B cell (primary cell): Measurements from ENCODE around the gene FAM151A. TPM values are rescaled to one million over a fixed set of nuclear protein-coding genes. Genes with fewer than 3 reads are reported as not detected.

ENCODE experiments used
- ATAC-seq: fragments of 200-7000 bp; cut with Tn5 transposase; one replicate; pipeline ENCODE4 v1.10.0; 2021; ENCODE audit warnings: low read depth, mild to moderate bottlenecking, moderate number of reproducible peaks, moderate library complexity
- CTCF ChIA-PET: fragments of 350-600 bp; sonication (Branson Sonifier 250); formaldehyde crosslinking; loops from one replicate; lab custom pipeline; 2021; ENCODE audit warnings: antibody characterized with exemption, inconsistent platforms; lab: Charles Lee
- POLR2A ChIA-PET: fragments of 350-600 bp; sonication (Branson Sonifier 250); formaldehyde crosslinking; loops from one replicate; lab custom pipeline; 2021; ENCODE audit warnings: antibody characterized with exemption; lab: Charles Lee
- DNase-seq: peaks from one replicate; pipeline ENCODE4 v3.0.0; 2013
- H2AFZ ChIP-seq: 2 replicates; pipeline ENCODE4 v1.6.1; 2012; ENCODE audit warnings: mild to moderate bottlenecking, low read depth, low read length; ENCODE audit not compliant: insufficient read depth, poor library complexity, severe bottlenecking
- H3K27ac ChIP-seq, 2 donors: 1 replicate in 1 of 2; 2 replicates in 1 of 2; pipeline ENCODE4 v1.5.1; 2012 to 2013; ENCODE audit warnings: low read length in 2 of 2, mild to moderate bottlenecking in 2 of 2, moderate library complexity in 1 of 2
- H3K27me3 ChIP-seq, 4 experiments: fragments of 200-600 bp in 1 of 4; sonication (generic) in 1 of 4; replicated peaks in 1 of 4; 1 replicate in 2 of 4; 2 replicates in 2 of 4; pipeline versions ENCODE4 v1.6.1 to v1.7.0; 2013 to 2016; ENCODE audit warnings: low read length in 3 of 4, mild to moderate bottlenecking in 2 of 4, mixed read lengths in 1 of 4, moderate library complexity in 1 of 4; ENCODE audit not compliant: insufficient read depth in 4 of 4, control insufficient read depth in 3 of 4; ENCODE audit errors: control extremely low read depth in 1 of 4
- H3K36me3 ChIP-seq, 2 experiments: replicated peaks in 1 of 2; 1 replicate in 1 of 2; 2 replicates in 1 of 2; pipeline versions ENCODE4 v1.6.1 to v1.7.1; 2013; ENCODE audit warnings: low read length in 1 of 2; ENCODE audit not compliant: insufficient read depth in 2 of 2, control insufficient read depth in 1 of 2; ENCODE audit errors: control extremely low read depth in 1 of 2, extremely low read depth in 1 of 2
- H3K4me1 ChIP-seq, 2 donors: fragments of 200-600 bp in 1 of 2; sonication (generic) in 1 of 2; 1 replicate in 1 of 2; 2 replicates in 1 of 2; pipeline versions ENCODE4 v1.5.1 to v1.6.1; 2013 to 2017; ENCODE audit warnings: low read length in 2 of 2; ENCODE audit not compliant: control insufficient read depth in 2 of 2, insufficient read depth in 2 of 2
- H3K4me2 ChIP-seq: replicated peaks from 2 replicates; pipeline ENCODE3; 2012; ENCODE audit warnings: mild to moderate bottlenecking, low read depth, low read length; ENCODE audit not compliant: poor library complexity, severe bottlenecking
- H3K4me3 ChIP-seq, 5 experiments: fragments of 200-600 bp in 1 of 5; sonication (generic) in 1 of 5; 1 replicate in 3 of 5; 2 replicates in 2 of 5; pipeline versions ENCODE4 v1.5.1 to v1.7.0; 2011 to 2016; ENCODE audit warnings: low read length in 4 of 5, mild to moderate bottlenecking in 4 of 5, low read depth in 2 of 5, control low read depth in 1 of 5, moderate library complexity in 1 of 5; ENCODE audit not compliant: insufficient read depth in 1 of 5; ENCODE audit errors: control extremely low read depth in 1 of 5, extremely low read depth in 1 of 5
- H3K79me2 ChIP-seq: fragments of 200-600 bp; sonication (generic); one replicate; pipeline ENCODE4 v1.6.0; 2016; ENCODE audit warnings: low read length; ENCODE audit not compliant: control insufficient read depth, insufficient read depth
- H3K9ac ChIP-seq: fragments of 200-600 bp; sonication (generic); 2 replicates; pipeline ENCODE4 v1.6.1; 2017; ENCODE audit warnings: mild to moderate bottlenecking, low read length, moderate library complexity
- H3K9me3 ChIP-seq, 3 donors: one replicate each; pipeline versions ENCODE4 v1.6.1 to v1.7.1; 2013; ENCODE audit warnings: low read length in 2 of 3; ENCODE audit not compliant: control insufficient read depth in 2 of 3, insufficient read depth in 1 of 3; ENCODE audit errors: control extremely low read depth in 1 of 3
- H4K20me1 ChIP-seq: 2 replicates; pipeline ENCODE4 v1.6.0; 2012; ENCODE audit warnings: mild to moderate bottlenecking, low read length; ENCODE audit not compliant: insufficient read depth, control insufficient read depth, poor library complexity, severe bottlenecking
- H3K27ac Mint-ChIP-seq: one replicate; pipeline ENCODE4 v1.8.0; 2021; ENCODE audit warnings: mixed read lengths
- H3K27me3 Mint-ChIP-seq: one replicate; pipeline ENCODE4 v1.8.0; 2021; ENCODE audit warnings: mixed read lengths
- H3K4me1 Mint-ChIP-seq: one replicate; pipeline ENCODE4 v1.8.0; 2021; ENCODE audit warnings: mixed read lengths
- H3K4me3 Mint-ChIP-seq: one replicate; pipeline ENCODE4 v1.8.0; 2021; ENCODE audit warnings: mixed read lengths
- H3K9me3 Mint-ChIP-seq: one replicate; pipeline ENCODE4 v1.8.0; 2022; ENCODE audit warnings: mixed read lengths; ENCODE audit not compliant: insufficient read depth
- CTCF ChIP-seq: fragments of 200-600 bp; IDR thresholded peaks from one replicate; pipeline ENCODE4 v1.8.0; 2022; ENCODE audit warnings: antibody characterized with exemption, mild to moderate bottlenecking
- EZH2 ChIP-seq: IDR thresholded peaks from 2 replicates; pipeline ENCODE4 v1.6.1; 2012; ENCODE audit warnings: borderline replicate concordance, low read depth, mild to moderate bottlenecking, moderate library complexity, low read length; ENCODE audit not compliant: insufficient read depth, poor library complexity, severe bottlenecking
- WGBS: methylation state at CpG from one replicate; pipeline ENCODE4 v1.1.5; 2013; ENCODE audit warnings: missing lambda C conversion rate; ENCODE audit not compliant: insufficient coverage; 5-methylcytosine and 5-hydroxymethylcytosine counted together
- intact Hi-C: fragments of 100-400 bp; cut with micrococcal nuclease; formaldehyde crosslinking; loops from one replicate; pipeline ENCODE4 v1.10.0; 2022
- polyA plus RNA-seq: library from polyadenylated mRNA; depleted of rRNA; stranded (reverse); fragments of >200 nt; gene quantifications from 2 replicates; pipeline ENCODE4 v1.2.3, GENCODE V29; 2012
- total RNA-seq, 2 donors: library from RNA; stranded (reverse); fragments of 120-200 nt in 1 of 2; gene quantifications; 1 replicate in 1 of 2; 2 replicates in 1 of 2; pipeline versions ENCODE4 v1.2.3 to v1.2.4, GENCODE V29; 2013 to 2022

The FAM151A gene
- total and polyA plus RNA-seq, 2 donors (not counting 1 experiment from before 2014, with no cell fraction given), result not detected

GRCh38 chr1:54582566-54583306, 40.6 kb downstream of the FAM151A start:
- H3K4me1 ChIP-seq, result no peaks in the 10 kb centered on the region
- H3K27ac Mint-ChIP-seq, result no peak overlapping the region
- no peaks in the 10 kb centered on the region for H3K36me3 ChIP-seq
- no peak for DNase-seq
- H4K20me1 ChIP-seq, result no peaks in the 10 kb centered on the region
- 92% methylated on average over 18 of the region's 19 CpGs for whole genome bisulfite sequencing
- ChIA-PET POLR2A (no interaction called here), CTCF (interaction anchor here (1.0 kb wide), 1 partner anchor 9 kb away, joined by 3 read pairs; no protein-coding TSS in a partner anchor)
- no peak overlapping the region for H3K4me3 ChIP-seq
- no peaks in the 10 kb centered on the region for H3K27me3 ChIP-seq
- H2AFZ ChIP-seq, result no peak overlapping the region
- H3K4me1 Mint-ChIP-seq, result no peaks in the 10 kb centered on the region
- H3K27ac ChIP-seq, result no peak overlapping the region
- TF ChIP-seq CTCF (no peak), EZH2 (no peak)
- no peaks in the 10 kb centered on the region for H3K79me2 ChIP-seq
- H3K27me3 Mint-ChIP-seq, result no peaks in the 10 kb centered on the region
- intact Hi-C loops, result no loop called here
- H3K4me3 Mint-ChIP-seq, result no peak overlapping the region
- ATAC-seq, result no peak
- H3K9me3 ChIP-seq, result no peaks in the 10 kb centered on the region
- no peak overlapping the region for H3K9ac ChIP-seq
- no peak overlapping the region for H3K4me2 ChIP-seq
- no peaks in the 10 kb centered on the region for H3K9me3 Mint-ChIP-seq

GRCh38 chr1:54581621-54582035, 41.7 kb downstream of the FAM151A start:
- WGBS, result 90% methylated on average over 5 of the region's 5 CpGs
- intact Hi-C loops, result no loop called here
- H3K9ac ChIP-seq, result no peak overlapping the region

More at GRCh38 chr1:54581621-54582035, 41.7 kb downstream of the FAM151A start:
- POLR2A ChIA-PET, result no interaction called here
- TF ChIP-seq EZH2 (no peak), CTCF (no peak)
- Mint-ChIP-seq H3K9me3 (no peaks in the 10 kb centered on the region), H3K27me3 (no peaks in the 10 kb centered on the region), H3K27ac (no peak overlapping the region), H3K4me1 (no peaks in the 10 kb centered on the region), H3K4me3 (no peak overlapping the region)
- Histone ChIP-seq H3K79me2 (no peaks in the 10 kb centered on the region), H4K20me1 (no peaks in the 10 kb centered on the region), H2AFZ (no peak overlapping the region), H3K4me1 (no peaks in the 10 kb centered on the region), H3K4me3 (no peak overlapping the region), H3K36me3 (no peaks in the 10 kb centered on the region), H3K27ac (no peak overlapping the region), H3K27me3 (no peaks in the 10 kb centered on the region), H3K4me2 (no peak overlapping the region), H3K9me3 (no peaks in the 10 kb centered on the region)
- no peak for DNase-seq
- CTCF ChIA-PET, result no interaction called here
- ATAC-seq, result no peak
